Lung (tissue), 12 donors: ENCODE data around the gene PRKCH. TPM values are rescaled to one million over a fixed set of nuclear protein-coding genes. Genes with fewer than 3 reads are reported as not detected.

Experiments used
- ATAC-seq: fragments of 200-7000 bp; cut with Tn5 transposase; one replicate; pipeline ENCODE4 v1.9.1; 2020; ENCODE audit warnings: moderate number of reproducible peaks; ENCODE audit not compliant: insufficient read depth, low FRiP score
- DNase-seq, 3 donors: peaks; one replicate each; pipeline ENCODE4 v3.0.0-alpha.2; 2013 to 2017
- H3K27ac ChIP-seq, 2 donors: one replicate each; pipeline ENCODE4 v1.5.1; 2013; ENCODE audit warnings: mild to moderate bottlenecking in 2 of 2, moderate library complexity in 2 of 2, control low read depth in 1 of 2, inconsistent platforms in 1 of 2, low read depth in 1 of 2, low read length in 1 of 2
- H3K27me3 ChIP-seq, 3 donors: one replicate each; pipeline ENCODE4 v1.5.1; 2013; ENCODE audit warnings: low read length in 2 of 3; ENCODE audit not compliant: control insufficient read depth in 3 of 3, insufficient read depth in 3 of 3
- H3K36me3 ChIP-seq, 4 donors: one replicate each; pipeline ENCODE4 v1.5.1; 2013; ENCODE audit warnings: low read length in 4 of 4, mild to moderate bottlenecking in 1 of 4, moderate library complexity in 1 of 4; ENCODE audit not compliant: control insufficient read depth in 4 of 4, insufficient read depth in 4 of 4
- H3K4me1 ChIP-seq, 5 donors: one replicate each; pipeline ENCODE4 v1.5.1; 2013; ENCODE audit warnings: low read length in 5 of 5, mild to moderate bottlenecking in 2 of 5, moderate library complexity in 1 of 5; ENCODE audit not compliant: control insufficient read depth in 5 of 5, insufficient read depth in 5 of 5
- H3K4me3 ChIP-seq: one replicate; pipeline ENCODE4 v1.5.1; 2013; ENCODE audit warnings: mild to moderate bottlenecking, control low read depth, moderate library complexity
- H3K9ac ChIP-seq, 2 donors: one replicate each; pipeline ENCODE4 v1.5.1; 2013; ENCODE audit warnings: low read length in 2 of 2, control low read depth in 1 of 2; ENCODE audit not compliant: insufficient read depth in 1 of 2
- H3K9me3 ChIP-seq, 4 donors: one replicate each; pipeline ENCODE4 v1.5.1; 2013; ENCODE audit warnings: low read length in 3 of 4, mild to moderate bottlenecking in 1 of 4, moderate library complexity in 1 of 4; ENCODE audit not compliant: control insufficient read depth in 4 of 4, insufficient read depth in 3 of 4
- WGBS, 2 donors: extraction: QIAGEN DNeasy Blood & Tissue Kit; methylation state at CpG; one replicate each; pipeline ENCODE4 v1.1.7; 2013; 5-methylcytosine and 5-hydroxymethylcytosine counted together
- polyA plus RNA-seq, 2 donors: library from polyadenylated mRNA; stranded (reverse); fragments of 200-250 nt; gene quantifications; one replicate each; pipeline ENCODE4 v1.2.1, GENCODE V29; 2013
- total RNA-seq, 2 donors: library from RNA; depleted of rRNA in 1 of 2; stranded (reverse); fragments of >200 nt in 1 of 2; gene quantifications; one replicate each; pipeline ENCODE4 v1.2.1, GENCODE V29; 2014 to 2021
- TF ChIP-seq, protein P1 (sequence below): IDR thresholded peaks from 2 replicates; pipeline ENCODE4 v1.5.1; 2012; ENCODE audit warnings: mild to moderate bottlenecking; ENCODE audit errors: control extremely low read depth, extremely low read depth
- donor health status: control.
- donor health status: control.
- donor health status: Bipolar disorder and iron deficiency.
- donor health status: healthy.
- donor health status: DM: yes; HTN: yes; CAD: no.

Gene PRKCH
- total and polyA plus RNA-seq, 4 donors: 12.9 to 126 (median 51.4) TPM

DNA sequence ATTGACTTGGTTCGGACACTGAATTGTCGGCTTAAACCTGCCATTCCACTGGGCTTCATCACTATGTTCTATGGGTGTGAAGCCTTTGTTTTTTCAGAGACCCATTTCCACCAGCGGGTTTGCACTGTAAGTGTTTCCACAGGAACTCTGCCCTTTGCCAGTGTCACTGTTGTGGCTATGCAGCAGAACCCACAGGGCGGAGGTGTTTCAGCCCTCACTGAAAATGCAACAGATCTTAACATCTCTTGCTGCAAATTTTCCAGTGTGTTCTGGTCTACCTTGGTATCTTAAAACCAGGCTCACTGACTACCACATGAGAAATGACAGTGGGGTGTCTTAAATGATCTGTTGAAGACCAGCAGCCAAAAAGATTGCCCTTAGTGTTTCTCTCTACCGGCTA, 21.1 kb downstream of the PRKCH start:
- WGBS, 2 donors: 53 to 55% methylated on average over 5 of the region's 5 CpGs
- Histone ChIP-seq H3K9ac (no peak overlapping the region), H3K4me3 (no peak overlapping the region), H3K9me3 (no peaks in the 10 kb centered on the region), H3K36me3 (no peaks in the 10 kb centered on the region), H3K27ac (peak overlapping the region in 1 of 2 donors; percentile 79), H3K27me3 (no peaks in the 10 kb centered on the region), H3K4me1 (peaks cover 0 to 20% (median 0%) of the 10 kb centered on the region in 5 donors)
- TF ChIP-seq, protein P1, sequence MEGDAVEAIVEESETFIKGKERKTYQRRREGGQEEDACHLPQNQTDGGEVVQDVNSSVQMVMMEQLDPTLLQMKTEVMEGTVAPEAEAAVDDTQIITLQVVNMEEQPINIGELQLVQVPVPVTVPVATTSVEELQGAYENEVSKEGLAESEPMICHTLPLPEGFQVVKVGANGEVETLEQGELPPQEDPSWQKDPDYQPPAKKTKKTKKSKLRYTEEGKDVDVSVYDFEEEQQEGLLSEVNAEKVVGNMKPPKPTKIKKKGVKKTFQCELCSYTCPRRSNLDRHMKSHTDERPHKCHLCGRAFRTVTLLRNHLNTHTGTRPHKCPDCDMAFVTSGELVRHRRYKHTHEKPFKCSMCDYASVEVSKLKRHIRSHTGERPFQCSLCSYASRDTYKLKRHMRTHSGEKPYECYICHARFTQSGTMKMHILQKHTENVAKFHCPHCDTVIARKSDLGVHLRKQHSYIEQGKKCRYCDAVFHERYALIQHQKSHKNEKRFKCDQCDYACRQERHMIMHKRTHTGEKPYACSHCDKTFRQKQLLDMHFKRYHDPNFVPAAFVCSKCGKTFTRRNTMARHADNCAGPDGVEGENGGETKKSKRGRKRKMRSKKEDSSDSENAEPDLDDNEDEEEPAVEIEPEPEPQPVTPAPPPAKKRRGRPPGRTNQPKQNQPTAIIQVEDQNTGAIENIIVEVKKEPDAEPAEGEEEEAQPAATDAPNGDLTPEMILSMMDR: no peak
- DNase-seq (no peak), ATAC-seq (no peak)

DNA sequence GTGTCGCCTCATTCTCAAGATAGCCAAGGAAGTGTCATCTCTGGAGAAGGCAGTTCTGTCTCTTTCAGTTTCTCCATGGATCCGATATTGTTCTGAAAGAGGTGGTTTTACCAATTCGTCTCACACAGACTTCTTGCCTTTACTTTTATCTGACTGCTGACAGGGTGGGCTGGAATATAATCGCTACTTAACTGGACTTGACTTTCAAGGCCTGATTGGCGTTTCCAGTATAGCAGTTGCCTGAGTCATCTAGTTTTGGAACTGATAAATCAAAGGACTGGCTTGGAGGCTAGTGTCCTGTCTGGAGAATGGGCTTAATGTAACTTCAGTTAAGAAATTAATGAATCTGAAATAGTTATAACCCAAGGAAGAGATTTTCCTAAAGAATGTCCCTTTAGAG, 21.6 kb downstream of the PRKCH start:
- H3K4me1 ChIP-seq: peaks cover 0 to 19% (median 0%) of the 10 kb centered on the region in 5 donors
- no peak overlapping the region for H3K9ac ChIP-seq
- TF ChIP-seq, protein P1: no peak
- no peak overlapping the region for H3K4me3 ChIP-seq
- ATAC-seq: no peak
- no peak for DNase-seq
- peak overlapping the region in 1 of 2 donors; percentile 79 for H3K27ac ChIP-seq
- no peaks in the 10 kb centered on the region for H3K27me3 ChIP-seq
- 65 to 72% methylated on average over 5 of the region's 5 CpGs for WGBS, 2 donors
- H3K9me3 ChIP-seq: no peaks in the 10 kb centered on the region
- no peaks in the 10 kb centered on the region for H3K36me3 ChIP-seq

DNA sequence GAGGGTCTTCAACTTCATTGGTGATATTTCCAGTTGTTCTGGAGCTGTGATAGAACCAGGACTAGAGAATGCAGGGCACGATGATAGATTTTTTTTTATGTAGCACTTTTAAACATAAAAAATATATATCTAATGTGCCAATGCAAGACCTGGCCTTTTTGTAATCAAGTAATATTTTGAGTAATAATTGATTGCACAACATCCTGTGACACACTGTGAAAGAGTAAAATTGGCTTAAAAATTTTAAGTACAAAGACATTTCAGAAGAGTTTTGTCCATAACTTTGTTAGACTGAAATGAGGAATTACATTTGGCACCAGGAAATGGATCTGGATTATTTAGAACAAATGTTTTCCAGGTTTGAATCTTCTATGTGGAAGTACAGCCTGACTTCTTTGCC, 22.1 kb downstream of the PRKCH start:
- no peaks in the 10 kb centered on the region for H3K9me3 ChIP-seq
- ATAC-seq (no peak), DNase-seq (no peak)
- H3K27ac ChIP-seq: peak overlapping the region; percentile 75 to 90
- H3K4me3 ChIP-seq: no peak overlapping the region
- TF ChIP-seq, protein P1: no peak
- WGBS, 2 donors: 22 to 46% methylated on average over 1 of the region's 1 CpG
- no peaks in the 10 kb centered on the region for H3K27me3 ChIP-seq
- H3K4me1 ChIP-seq: peaks cover 0 to 18% (median 0%) of the 10 kb centered on the region in 5 donors
- no peaks in the 10 kb centered on the region for H3K36me3 ChIP-seq
- no peak overlapping the region for H3K9ac ChIP-seq

DNA sequence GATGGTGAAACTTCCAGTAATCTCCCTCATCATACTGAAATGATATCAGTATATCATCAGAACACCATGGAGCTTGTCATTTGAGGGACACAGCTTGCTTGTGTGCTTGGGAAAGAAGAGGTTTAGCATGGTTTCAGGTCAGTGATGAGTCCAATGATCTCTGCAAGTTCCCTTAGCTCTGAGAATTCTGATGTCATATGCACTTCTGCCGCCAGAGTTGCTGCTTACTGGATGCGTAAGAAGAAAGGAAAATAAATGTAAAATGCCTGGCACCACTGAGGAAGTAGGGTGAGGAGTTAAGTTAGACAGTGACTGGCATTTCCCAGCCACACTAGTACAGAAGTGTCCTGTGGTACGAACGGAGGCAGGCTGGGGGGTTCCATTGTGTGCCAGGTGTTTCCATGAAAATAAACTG, 22.6 kb downstream of the PRKCH start:
- H3K36me3 ChIP-seq: no peaks in the 10 kb centered on the region
- peaks cover 0 to 18% (median 0%) of the 10 kb centered on the region in 5 donors for H3K4me1 ChIP-seq
- H3K4me3 ChIP-seq: no peak overlapping the region
- DNase-seq: no peak
- peak overlapping the region; percentile 75 to 90 for H3K27ac ChIP-seq
- ATAC-seq: peak; percentile 22
- H3K27me3 ChIP-seq: no peaks in the 10 kb centered on the region
- 23 to 47% methylated on average over 4 of the region's 4 CpGs for WGBS, 2 donors
- no peaks in the 10 kb centered on the region for H3K9me3 ChIP-seq
- H3K9ac ChIP-seq: no peak overlapping the region
- TF ChIP-seq, protein P1: no peak
